Choroid plexus epithelial cell (primary cell): ENCODE measurements around the gene PLEKHB1.

Experiments used
- DNase-seq: peaks from one replicate; pipeline ENCODE4 v3.0.0-alpha.2; 2010; ENCODE audit warnings: low read depth
- H3K4me3 ChIP-seq: 2 replicates; pipeline ENCODE4 v1.5.1; 2011; ENCODE audit warnings: low read depth, mild to moderate bottlenecking, control low read depth, low read length, moderate library complexity
- TF ChIP-seq, protein P1 (sequence below): conservative IDR thresholded peaks from 2 replicates; pipeline ENCODE4 v1.5.1; 2011; ENCODE audit warnings: low read depth, mild to moderate bottlenecking, control low read depth, inconsistent platforms, low read length, moderate library complexity

Gene PLEKHB1

DNA sequence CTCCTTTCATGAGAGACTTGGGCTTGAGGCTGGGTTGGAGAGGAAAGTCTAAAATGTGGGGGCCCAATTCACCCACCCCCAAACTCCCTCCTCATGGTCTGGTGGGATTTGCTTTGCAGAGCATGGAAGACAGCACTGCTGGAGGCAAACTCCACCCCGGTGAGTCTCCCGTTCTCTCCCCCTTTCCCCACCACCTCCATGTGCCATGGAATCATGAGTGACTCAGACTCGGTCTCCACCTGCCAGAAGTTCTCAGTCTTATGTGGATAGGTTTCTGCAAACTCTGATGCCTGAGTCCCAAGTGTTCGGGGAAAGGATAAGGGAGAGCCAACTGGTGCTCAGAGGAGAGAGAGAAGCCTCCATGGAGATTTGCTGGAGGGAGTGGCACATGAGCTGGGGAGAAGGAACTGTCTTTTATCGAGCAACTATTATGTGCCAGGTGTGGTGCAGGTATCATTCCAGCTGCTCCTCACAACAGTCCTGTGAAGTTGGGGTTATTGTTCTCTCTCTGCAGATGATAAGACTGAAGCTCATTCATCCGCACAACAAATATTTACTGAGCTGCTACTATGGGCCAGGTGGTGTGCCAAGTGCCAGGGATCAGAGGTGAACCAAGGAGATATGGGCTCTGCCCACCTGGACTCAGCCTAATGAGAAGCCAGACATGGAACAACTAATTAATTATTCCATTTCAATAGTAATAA lies 6.6 kb downstream of the PLEKHB1 start:
- no peak for DNase-seq
- no peak overlapping the region for H3K4me3 ChIP-seq
- TF ChIP-seq, protein P1, sequence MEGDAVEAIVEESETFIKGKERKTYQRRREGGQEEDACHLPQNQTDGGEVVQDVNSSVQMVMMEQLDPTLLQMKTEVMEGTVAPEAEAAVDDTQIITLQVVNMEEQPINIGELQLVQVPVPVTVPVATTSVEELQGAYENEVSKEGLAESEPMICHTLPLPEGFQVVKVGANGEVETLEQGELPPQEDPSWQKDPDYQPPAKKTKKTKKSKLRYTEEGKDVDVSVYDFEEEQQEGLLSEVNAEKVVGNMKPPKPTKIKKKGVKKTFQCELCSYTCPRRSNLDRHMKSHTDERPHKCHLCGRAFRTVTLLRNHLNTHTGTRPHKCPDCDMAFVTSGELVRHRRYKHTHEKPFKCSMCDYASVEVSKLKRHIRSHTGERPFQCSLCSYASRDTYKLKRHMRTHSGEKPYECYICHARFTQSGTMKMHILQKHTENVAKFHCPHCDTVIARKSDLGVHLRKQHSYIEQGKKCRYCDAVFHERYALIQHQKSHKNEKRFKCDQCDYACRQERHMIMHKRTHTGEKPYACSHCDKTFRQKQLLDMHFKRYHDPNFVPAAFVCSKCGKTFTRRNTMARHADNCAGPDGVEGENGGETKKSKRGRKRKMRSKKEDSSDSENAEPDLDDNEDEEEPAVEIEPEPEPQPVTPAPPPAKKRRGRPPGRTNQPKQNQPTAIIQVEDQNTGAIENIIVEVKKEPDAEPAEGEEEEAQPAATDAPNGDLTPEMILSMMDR = no peak

DNA sequence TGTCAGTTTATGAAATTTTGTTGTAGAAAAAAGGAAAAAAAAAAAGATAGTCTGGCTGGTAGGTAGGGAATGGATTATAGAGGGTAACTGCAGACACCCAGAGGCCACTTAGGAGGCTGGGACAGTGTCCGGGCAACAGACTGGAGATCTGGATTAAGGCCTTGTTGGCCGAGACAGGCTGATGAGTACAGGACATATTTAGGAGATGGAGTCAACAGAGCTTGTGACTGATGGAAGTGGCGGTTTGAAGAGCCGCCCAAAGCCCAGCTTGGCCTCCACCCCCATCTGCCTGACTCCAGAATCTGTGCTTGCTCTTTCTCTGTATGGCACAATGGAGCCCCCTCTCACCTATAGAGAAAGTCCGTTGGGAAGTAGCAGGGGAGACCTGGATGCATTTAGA lies 7.6 kb downstream of the PLEKHB1 start:
- TF ChIP-seq, protein P1 = no peak
- H3K4me3 ChIP-seq = no peak overlapping the region
- no peak for DNase-seq

GRCh38 chr11:73654482-73655021 lies 8.2 kb downstream of the PLEKHB1 start:
- H3K4me3 ChIP-seq = no peak overlapping the region
- TF ChIP-seq, protein P1 = no peak
- no peak for DNase-seq

DNA sequence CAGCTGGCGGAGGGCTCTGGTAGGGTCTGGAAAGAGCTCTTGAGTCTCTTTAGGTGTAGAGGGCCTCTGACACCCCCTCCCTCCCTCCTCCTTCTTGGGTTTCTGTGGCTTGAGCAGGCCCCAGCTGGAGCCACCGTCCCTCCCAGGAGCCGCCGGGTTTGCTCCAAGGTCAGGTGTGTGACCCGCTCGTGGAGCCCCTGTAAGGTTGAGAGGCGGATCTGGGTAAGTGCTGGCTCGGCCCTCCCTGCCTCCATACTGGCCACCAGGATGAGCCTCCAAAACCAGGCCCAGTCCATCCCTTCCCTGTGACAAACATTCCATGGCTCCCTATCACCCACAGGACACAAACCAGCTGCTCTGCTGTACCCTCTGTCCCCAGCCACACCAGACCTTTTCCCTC lies 9.3 kb downstream of the PLEKHB1 start:
- H3K4me3 ChIP-seq = no peak overlapping the region
- TF ChIP-seq, protein P1 = no peak
- no peak for DNase-seq

DNA sequence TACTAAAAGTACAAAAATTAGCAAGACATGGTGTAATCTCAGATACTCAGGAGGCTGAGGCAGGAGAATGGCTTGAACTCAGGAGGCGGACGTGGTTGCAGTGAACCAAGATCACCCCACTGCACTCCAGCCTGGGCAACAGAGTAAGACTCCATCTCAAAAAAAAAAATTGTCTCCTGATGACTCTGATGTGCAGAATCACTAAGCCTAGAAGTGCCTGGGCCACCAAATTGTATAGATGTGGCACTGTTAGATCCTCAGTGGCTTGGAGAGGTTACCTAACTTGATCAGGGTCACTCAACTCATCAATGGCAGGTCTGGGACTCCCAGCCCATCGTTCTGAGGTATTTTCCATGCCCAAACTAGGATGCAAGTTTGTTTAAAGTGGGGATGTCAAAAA lies 10.6 kb downstream of the PLEKHB1 start:
- H3K4me3 ChIP-seq = no peak overlapping the region
- no peak for DNase-seq
- TF ChIP-seq, protein P1 = no peak

GRCh38 chr11:73659961-73660360 lies 13.6 kb downstream of the PLEKHB1 start:
- no peak for DNase-seq

More at GRCh38 chr11:73659961-73660360, 13.6 kb downstream of the PLEKHB1 start:
- H3K4me3 ChIP-seq = no peak overlapping the region
- TF ChIP-seq, protein P1 = no peak
